GM12873 (cell line): ENCODE measurements around the gene LAMA4.

Experiments used
- CTCF ChIP-seq: IDR thresholded peaks from 2 replicates; pipeline ENCODE4 v1.5.1; 2012; ENCODE audit warnings: low read depth, mild to moderate bottlenecking, moderate library complexity, low read length, control low read depth; ENCODE audit not compliant: insufficient read depth; ENCODE audit errors: missing control alignments

Gene LAMA4

GRCh38 chr6:112139052-112139451, 115.3 kb downstream of the LAMA4 start:
- no peak for TF ChIP-seq CTCF

- no peak for TF ChIP-seq CTCF
Measured at GRCh38 chr6:112130878-112131277, 123.5 kb downstream of the LAMA4 start.

- no peak for TF ChIP-seq CTCF
Measured at GRCh38 chr6:112128208-112128607, 126.2 kb downstream of the LAMA4 start.

DNA sequence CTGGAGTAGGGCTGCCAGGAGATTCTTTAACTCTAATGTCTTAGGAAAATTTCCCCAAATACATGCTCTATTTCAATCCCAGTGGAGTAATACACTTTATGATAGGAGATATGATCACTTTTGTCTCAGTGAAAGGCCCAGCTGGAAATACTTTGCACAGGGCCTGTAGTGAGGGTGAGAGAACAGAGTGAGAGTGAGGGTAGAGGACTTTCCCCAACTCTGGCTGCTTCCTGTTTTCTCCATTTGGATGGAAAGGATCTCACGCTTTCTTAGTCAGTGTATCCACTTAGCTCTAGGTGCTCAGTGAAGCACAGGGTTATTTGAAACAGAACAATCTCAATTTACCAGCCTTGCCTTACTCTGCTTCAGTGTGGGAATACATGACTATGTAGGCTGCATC, 130.4 kb downstream of the LAMA4 start:
- no peak for TF ChIP-seq CTCF

GRCh38 chr6:112122756-112123155, 131.6 kb downstream of the LAMA4 start:
- no peak for TF ChIP-seq CTCF

DNA sequence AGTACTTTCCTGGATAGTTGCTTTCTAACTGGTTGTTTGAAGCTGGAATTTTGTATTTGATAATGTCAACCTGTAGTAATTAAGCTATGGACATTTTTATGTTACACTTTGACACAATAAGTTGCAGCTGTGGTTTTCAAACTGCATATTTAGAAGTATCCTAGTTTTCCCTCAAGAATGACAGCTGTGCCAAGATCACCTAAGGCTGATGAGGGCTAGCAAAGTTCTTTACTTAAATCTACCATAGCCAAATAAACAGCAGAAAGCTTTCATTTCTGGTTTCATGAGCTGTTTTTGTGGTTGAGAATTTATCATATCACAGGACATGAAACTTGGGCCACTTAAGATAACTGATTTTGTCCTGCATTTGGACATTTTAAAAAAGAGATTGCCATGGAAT, 136.3 kb downstream of the LAMA4 start:
- TF ChIP-seq CTCF: no peak

DNA sequence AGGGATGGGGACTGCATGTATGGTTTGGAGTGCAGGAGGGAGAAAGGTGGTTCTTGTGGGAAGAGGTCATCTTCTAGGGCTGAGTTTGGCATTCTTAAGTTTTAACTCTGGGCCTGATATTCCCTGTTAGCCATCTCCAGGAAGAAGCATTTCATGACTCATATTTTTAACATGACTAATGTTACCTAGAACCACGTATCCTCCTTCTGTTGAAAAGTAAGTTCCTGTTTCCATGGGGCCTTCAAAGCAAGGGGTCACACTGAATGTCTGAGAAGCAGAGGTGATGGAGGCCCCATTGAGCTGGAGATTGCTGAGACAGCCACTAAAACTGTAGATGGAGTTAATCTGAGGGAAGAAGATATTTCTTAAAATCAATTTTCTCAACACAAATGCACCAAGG, 136.8 kb downstream of the LAMA4 start:
- TF ChIP-seq CTCF: no peak

DNA sequence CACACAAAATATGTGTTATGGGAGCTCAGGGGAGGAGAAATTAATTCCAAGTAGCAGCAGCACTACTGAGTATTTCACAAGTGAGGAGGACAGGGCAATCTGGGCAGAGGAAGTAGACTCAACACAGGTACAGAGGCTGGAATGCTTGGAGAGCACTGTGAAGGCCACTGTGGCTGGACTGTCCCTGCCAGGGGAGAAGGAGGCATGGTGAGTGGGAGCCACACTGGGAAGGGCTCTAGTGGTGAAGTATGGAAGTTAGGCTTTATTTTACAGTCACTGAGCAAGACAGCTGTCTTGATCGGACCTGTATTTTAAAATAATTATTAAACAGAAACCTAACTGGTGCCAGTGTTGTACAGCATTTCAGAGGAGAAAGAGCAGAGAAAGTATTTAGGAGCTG, 138.1 kb downstream of the LAMA4 start:
- TF ChIP-seq CTCF: no peak
